Cerebellar nuclear complex (tissue), 1 donor: Measurements from ENCODE around the gene HMGN4.
"Not testable (repeated sequence)": the region's sequence is repeated elsewhere in the genome, so short reads cannot be mapped to it uniquely, and the experiment has no call there.

Source experiments
- DNase-seq, 2 experiments: peaks; one replicate each; lab custom pipeline; 2025; lab: John Stamatoyannopoulos, UW

The HMGN4 gene

GRCh38 chr6:26522486-26523228 is 15.5 kb upstream of the HMGN4 start:
- DNase-seq = not testable (repeated sequence)

GRCh38 chr6:26524314-26524713 is 13.9 kb upstream of the HMGN4 start:
- DNase-seq = not testable (repeated sequence)

GRCh38 chr6:26524722-26525370 is 13.3 kb upstream of the HMGN4 start:
- no peak for DNase-seq

GRCh38 chr6:26525838-26526237 is 12.3 kb upstream of the HMGN4 start:
- no peak for DNase-seq

GRCh38 chr6:26526928-26527327 is 11.2 kb upstream of the HMGN4 start:
- DNase-seq = no peak

GRCh38 chr6:26530203-26530602 is 8.0 kb upstream of the HMGN4 start:
- DNase-seq = no peak

GRCh38 chr6:26531897-26532296 is 6.3 kb upstream of the HMGN4 start:
- DNase-seq = no peak

GRCh38 chr6:26532699-26533531 is 5.3 kb upstream of the HMGN4 start:
- peak; percentile 39 to 78 for DNase-seq

- DNase-seq = no peak
Measured at GRCh38 chr6:26533532-26533931, 4.6 kb upstream of the HMGN4 start.

GRCh38 chr6:26534681-26535465 is 3.3 kb upstream of the HMGN4 start:
- no peak for DNase-seq

- peak in 1 of 2 experiments; percentile 50 for DNase-seq
Measured at GRCh38 chr6:26536571-26537159, 1.5 kb upstream of the HMGN4 start.

GRCh38 chr6:26537160-26537845 is 863 bp upstream of the HMGN4 start:
- DNase-seq = peak; percentile 74

- no peak for DNase-seq
Measured at GRCh38 chr6:26538572-26538902, 371 bp downstream of the HMGN4 start.

- DNase-seq = no peak
Measured at GRCh38 chr6:26539071-26539615, 977 bp downstream of the HMGN4 start.

- DNase-seq = no peak
Measured at GRCh38 chr6:26541579-26541978, 3.4 kb downstream of the HMGN4 start.

GRCh38 chr6:26543953-26544352 is 5.8 kb downstream of the HMGN4 start:
- no peak for DNase-seq

GRCh38 chr6:26544473-26544872 is 6.3 kb downstream of the HMGN4 start:
- DNase-seq = no peak

- DNase-seq = no peak
Measured at GRCh38 chr6:26545627-26546026, 7.5 kb downstream of the HMGN4 start.

- not testable (repeated sequence) for DNase-seq
Measured at GRCh38 chr6:26547363-26547762, 9.2 kb downstream of the HMGN4 start.

GRCh38 chr6:26550250-26550993 is 12.3 kb downstream of the HMGN4 start:
- DNase-seq = no peak
